GM08714 (cell line): Measurements from ENCODE around the gene SLC52A1.

Experiments
- H3K4me3 ChIP-seq: fragments of 200-500 bp; sonication (Bioruptor generic); 2 replicates; pipeline ENCODE4 v1.5.1; 2014; ENCODE audit warnings: mild to moderate bottlenecking, low read length, inconsistent platforms
- ZNF274 ChIP-seq: IDR thresholded peaks from 2 replicates; pipeline ENCODE4 v1.6.1; 2012; ENCODE audit warnings: mild to moderate bottlenecking, low read depth, low read length

The SLC52A1 gene

DNA sequence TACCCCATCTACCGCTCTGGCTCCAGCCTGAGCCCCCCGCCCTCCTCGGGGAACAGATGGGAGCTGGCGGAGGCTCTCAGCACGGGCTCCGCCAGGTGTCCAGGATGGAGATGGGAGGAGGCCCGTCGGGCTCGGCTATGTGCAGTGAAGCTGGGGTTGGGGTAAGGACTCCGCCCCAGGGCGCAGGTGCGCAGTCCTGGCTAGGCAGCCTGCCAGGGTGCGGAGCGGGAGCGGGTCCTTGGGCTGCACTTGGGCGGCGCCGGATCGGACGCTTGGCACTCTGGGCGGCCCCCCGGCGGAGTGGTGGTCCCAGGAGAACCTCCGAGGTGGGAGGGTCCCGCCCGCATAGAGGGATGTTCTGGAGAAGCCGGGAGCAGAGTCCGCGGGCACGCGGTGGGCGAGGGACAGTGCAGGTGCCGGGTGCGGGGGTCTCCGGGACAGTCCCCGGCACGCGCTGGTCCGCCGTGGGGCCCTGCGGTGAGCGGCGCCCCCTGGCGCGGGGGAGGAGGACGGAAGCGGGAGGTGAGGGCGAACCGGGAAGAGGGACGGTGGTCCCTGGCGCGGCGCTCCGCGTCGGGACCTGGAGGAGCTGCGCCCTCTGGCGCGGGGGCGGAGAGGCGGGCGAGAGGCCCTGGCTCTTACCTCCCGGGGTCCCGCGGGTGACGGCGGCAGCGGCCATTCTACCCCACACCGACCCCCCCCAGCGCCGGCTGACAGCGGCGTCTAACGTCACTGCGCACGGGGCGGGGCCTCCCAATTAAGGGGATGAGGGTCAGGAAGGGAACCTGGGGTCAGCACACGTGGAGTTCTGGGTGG, 48.1 kb downstream of the SLC52A1 start, which contains the start of gene CAMTA2:
Gene CAMTA2, minus strand, starts transcription at position 725 of the 816 bp plus-strand sequence. CDS start 1,453 bp downstream, outside the sequence.
- peak within 1 kb of the TSS; percentile 75 for H3K4me3 ChIP-seq
- no peak for TF ChIP-seq ZNF274

DNA sequence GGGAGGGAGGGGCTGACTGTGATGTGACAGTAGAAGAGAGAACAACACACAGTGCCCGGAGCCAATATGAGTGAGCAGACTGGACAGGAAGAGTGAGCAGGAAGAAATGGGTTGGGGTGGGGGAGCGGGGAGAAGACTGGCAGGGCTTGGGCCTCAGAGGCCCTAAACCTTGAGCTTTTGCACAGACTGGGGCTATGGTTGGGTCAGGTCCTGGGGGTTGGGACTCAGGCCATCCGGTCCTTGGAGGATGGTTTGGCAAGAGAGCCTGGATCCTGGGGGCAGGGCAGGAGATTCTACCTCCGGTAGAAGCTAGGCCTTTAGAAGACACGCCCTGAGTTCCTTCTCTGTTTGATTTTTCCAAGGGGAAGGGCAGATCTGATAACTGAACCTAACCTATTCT, 48.8 kb downstream of the SLC52A1 start:
- TF ChIP-seq ZNF274 = no peak
- H3K4me3 ChIP-seq = peak overlapping the region; percentile 75; the same call in 1 of the 2 replicates
